Liver (tissue), 9 donors: ENCODE results near the gene STIM1. TPM values are rescaled to one million over a fixed set of nuclear protein-coding genes. Genes with fewer than 3 reads are reported as not detected.

ENCODE experiments used
- DNase-seq: peaks from one replicate; pipeline ENCODE4 v3.0.0-alpha.2; 2017; ENCODE audit warnings: low spot score
- H3K27ac ChIP-seq, 2 donors: one replicate each; pipeline ENCODE4 v1.7.0; 2013; ENCODE audit warnings: inconsistent platforms in 2 of 2, low read length in 2 of 2, control low read depth in 1 of 2, low read depth in 1 of 2, mild to moderate bottlenecking in 1 of 2
- H3K27me3 ChIP-seq, 4 donors: one replicate each; pipeline versions ENCODE4 v1.6.1 to v1.7.0; 2013; ENCODE audit warnings: low read length in 3 of 4, inconsistent platforms in 1 of 4, mild to moderate bottlenecking in 1 of 4, moderate library complexity in 1 of 4; ENCODE audit not compliant: control insufficient read depth in 4 of 4, insufficient read depth in 4 of 4
- H3K36me3 ChIP-seq, 4 donors: one replicate each; pipeline versions ENCODE4 v1.6.1 to v1.7.0; 2013; ENCODE audit warnings: low read length in 3 of 4, mild to moderate bottlenecking in 3 of 4, low read depth in 1 of 4, moderate library complexity in 1 of 4; ENCODE audit not compliant: control insufficient read depth in 4 of 4, insufficient read depth in 3 of 4
- H3K4me1 ChIP-seq, 4 donors: one replicate each; pipeline versions ENCODE4 v1.6.1 to v1.7.0; 2013; ENCODE audit warnings: low read length in 3 of 4, mild to moderate bottlenecking in 3 of 4, moderate library complexity in 1 of 4; ENCODE audit not compliant: control insufficient read depth in 4 of 4, insufficient read depth in 4 of 4
- H3K4me3 ChIP-seq, 3 donors: one replicate each; pipeline versions ENCODE4 v1.6.1 to v1.7.0; 2013; ENCODE audit warnings: low read length in 3 of 3, control low read depth in 1 of 3, low read depth in 1 of 3, mild to moderate bottlenecking in 1 of 3
- H3K9ac ChIP-seq, 2 donors: one replicate each; pipeline ENCODE4 v1.7.0; 2013; ENCODE audit warnings: low read length in 2 of 2, mild to moderate bottlenecking in 2 of 2, moderate library complexity in 2 of 2, control low read depth in 1 of 2, low read depth in 1 of 2
- H3K9me3 ChIP-seq, 4 donors: one replicate each; pipeline versions ENCODE4 v1.6.1 to v1.7.0; 2013; ENCODE audit warnings: low read length in 3 of 4; ENCODE audit not compliant: control insufficient read depth in 4 of 4
- EGR1 ChIP-seq, 2 donors: IDR thresholded peaks; 2 replicates each; pipeline ENCODE4 v1.6.1; 2016 to 2018; ENCODE audit warnings: antibody characterized with exemption in 2 of 2, low read depth in 2 of 2
- FOXA1 ChIP-seq: IDR thresholded peaks from 2 replicates; pipeline ENCODE4 v1.6.1; 2016; ENCODE audit warnings: antibody characterized with exemption
- GABPA ChIP-seq, 2 donors: IDR thresholded peaks in 1 of 2; conservative IDR thresholded peaks in 1 of 2; 2 replicates each; pipeline ENCODE4 v1.6.1; 2016; ENCODE audit warnings: antibody characterized with exemption in 2 of 2, mild to moderate bottlenecking in 1 of 2, moderate library complexity in 1 of 2
- HNF4A ChIP-seq, 2 donors: conservative IDR thresholded peaks; 2 replicates each; pipeline ENCODE4 v1.6.1; 2016; ENCODE audit warnings: antibody characterized with exemption in 2 of 2, mild to moderate bottlenecking in 2 of 2
- JUND ChIP-seq, 2 donors: IDR thresholded peaks; 2 replicates each; pipeline ENCODE4 v1.6.1; 2016; ENCODE audit warnings: antibody characterized with exemption in 2 of 2
- RAD21 ChIP-seq, 2 donors: IDR thresholded peaks; 2 replicates each; pipeline ENCODE4 v1.6.1; 2016; ENCODE audit warnings: antibody characterized with exemption in 2 of 2, mild to moderate bottlenecking in 2 of 2
- RXRA ChIP-seq, 2 donors: IDR thresholded peaks; 2 replicates each; pipeline ENCODE4 v1.6.1; 2017 to 2018; ENCODE audit warnings: antibody characterized with exemption in 2 of 2, mild to moderate bottlenecking in 1 of 2
- SP1 ChIP-seq: IDR thresholded peaks from 2 replicates; pipeline ENCODE4 v1.6.1; 2018; ENCODE audit warnings: antibody characterized with exemption, mild to moderate bottlenecking
- TAF1 ChIP-seq: conservative IDR thresholded peaks from 2 replicates; pipeline ENCODE4 v1.6.1; 2016; ENCODE audit warnings: antibody characterized with exemption, mild to moderate bottlenecking
- YY1 ChIP-seq: IDR thresholded peaks from 2 replicates; pipeline ENCODE4 v1.6.1; 2016; ENCODE audit warnings: antibody characterized with exemption, mild to moderate bottlenecking
- WGBS: extraction: QIAGEN DNeasy Blood & Tissue Kit; methylation state at CpG from one replicate; pipeline ENCODE4 v1.1.7; 2013; 5-methylcytosine and 5-hydroxymethylcytosine counted together
- polyA plus RNA-seq, 2 donors: library from polyadenylated mRNA; stranded (reverse) in 1 of 2; unstranded in 1 of 2; fragments of 200-250 nt in 1 of 2; fragments of >200 nt in 1 of 2; fragmentation: Nextera tagmentation in 1 of 2; extraction: Ambion mirVana in 1 of 2; gene quantifications; one replicate each; pipeline versions ENCODE4 v1.2.1 to v1.2.3, GENCODE V29; 2013 to 2015
- total RNA-seq, 2 donors: library from RNA; depleted of rRNA; stranded (reverse); fragments of >200 nt; gene quantifications; one replicate each; pipeline ENCODE4 v1.2.3, GENCODE V29; 2014
- TF ChIP-seq, protein P1 (sequence below): IDR thresholded peaks from 2 replicates; pipeline ENCODE4 v1.6.1; 2016; ENCODE audit warnings: antibody characterized with exemption
- TF ChIP-seq, protein P2 (sequence below): IDR thresholded peaks from 2 replicates; pipeline ENCODE4 v1.6.1; 2016; ENCODE audit warnings: antibody characterized with exemption, mild to moderate bottlenecking
- TF ChIP-seq, protein P3 (sequence below): fragments of 150-350 bp; IDR thresholded peaks from 2 replicates; pipeline ENCODE4 v1.5.1; 2017; ENCODE audit warnings: improper control_type of control experiment, low read depth, low read length; ENCODE audit not compliant: missing input control
- TF ChIP-seq, protein P4 (sequence below): IDR thresholded peaks from 2 replicates; pipeline ENCODE4 v1.6.1; 2016; ENCODE audit warnings: antibody characterized with exemption
- donor health status: healthy.
- donor health status: healthy.
- donor health status: healthy.
- donor health status: healthy.
- donor health status: healthy.

The STIM1 gene
- total and polyA plus RNA-seq, 4 donors = 19.7 to 42.9 (median 25.1) TPM

DNA sequence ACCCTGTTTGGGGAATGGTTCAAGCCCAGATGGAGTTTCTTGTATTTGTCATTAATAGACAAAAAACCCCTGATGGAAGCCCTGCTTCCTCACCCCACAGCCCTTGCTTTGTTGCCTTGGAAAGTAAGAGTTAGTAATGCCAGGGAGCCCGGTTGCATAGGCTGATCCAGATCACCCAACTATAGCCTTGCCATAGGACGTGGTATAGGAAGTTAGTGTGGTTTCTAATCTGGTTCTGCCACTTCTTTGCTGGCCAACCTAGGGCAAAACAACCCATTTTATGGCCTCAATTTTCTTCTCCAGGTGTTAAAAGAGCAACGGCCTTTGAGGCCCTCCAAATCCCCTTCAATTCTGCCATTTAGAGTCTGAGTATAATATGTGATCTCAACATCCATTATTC is 97.9 kb downstream of the STIM1 start:
- 90% methylated on average over 3 of the region's 3 CpGs for WGBS
- H3K9me3 ChIP-seq = no peaks in the 10 kb centered on the region
- peaks cover 0 to 6% (median 0%) of the 10 kb centered on the region in 4 donors for H3K4me1 ChIP-seq
- TF ChIP-seq TAF1 (no peak), RAD21 (IDR thresholded peaks at IDR 0.05) (no peak), YY1 (no peak)
- TF ChIP-seq, protein P1, sequence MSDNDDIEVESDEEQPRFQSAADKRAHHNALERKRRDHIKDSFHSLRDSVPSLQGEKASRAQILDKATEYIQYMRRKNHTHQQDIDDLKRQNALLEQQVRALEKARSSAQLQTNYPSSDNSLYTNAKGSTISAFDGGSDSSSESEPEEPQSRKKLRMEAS = no peak
- TF ChIP-seq, protein P2, sequence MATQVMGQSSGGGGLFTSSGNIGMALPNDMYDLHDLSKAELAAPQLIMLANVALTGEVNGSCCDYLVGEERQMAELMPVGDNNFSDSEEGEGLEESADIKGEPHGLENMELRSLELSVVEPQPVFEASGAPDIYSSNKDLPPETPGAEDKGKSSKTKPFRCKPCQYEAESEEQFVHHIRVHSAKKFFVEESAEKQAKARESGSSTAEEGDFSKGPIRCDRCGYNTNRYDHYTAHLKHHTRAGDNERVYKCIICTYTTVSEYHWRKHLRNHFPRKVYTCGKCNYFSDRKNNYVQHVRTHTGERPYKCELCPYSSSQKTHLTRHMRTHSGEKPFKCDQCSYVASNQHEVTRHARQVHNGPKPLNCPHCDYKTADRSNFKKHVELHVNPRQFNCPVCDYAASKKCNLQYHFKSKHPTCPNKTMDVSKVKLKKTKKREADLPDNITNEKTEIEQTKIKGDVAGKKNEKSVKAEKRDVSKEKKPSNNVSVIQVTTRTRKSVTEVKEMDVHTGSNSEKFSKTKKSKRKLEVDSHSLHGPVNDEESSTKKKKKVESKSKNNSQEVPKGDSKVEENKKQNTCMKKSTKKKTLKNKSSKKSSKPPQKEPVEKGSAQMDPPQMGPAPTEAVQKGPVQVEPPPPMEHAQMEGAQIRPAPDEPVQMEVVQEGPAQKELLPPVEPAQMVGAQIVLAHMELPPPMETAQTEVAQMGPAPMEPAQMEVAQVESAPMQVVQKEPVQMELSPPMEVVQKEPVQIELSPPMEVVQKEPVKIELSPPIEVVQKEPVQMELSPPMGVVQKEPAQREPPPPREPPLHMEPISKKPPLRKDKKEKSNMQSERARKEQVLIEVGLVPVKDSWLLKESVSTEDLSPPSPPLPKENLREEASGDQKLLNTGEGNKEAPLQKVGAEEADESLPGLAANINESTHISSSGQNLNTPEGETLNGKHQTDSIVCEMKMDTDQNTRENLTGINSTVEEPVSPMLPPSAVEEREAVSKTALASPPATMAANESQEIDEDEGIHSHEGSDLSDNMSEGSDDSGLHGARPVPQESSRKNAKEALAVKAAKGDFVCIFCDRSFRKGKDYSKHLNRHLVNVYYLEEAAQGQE = no peak
- TF ChIP-seq, protein P3, sequence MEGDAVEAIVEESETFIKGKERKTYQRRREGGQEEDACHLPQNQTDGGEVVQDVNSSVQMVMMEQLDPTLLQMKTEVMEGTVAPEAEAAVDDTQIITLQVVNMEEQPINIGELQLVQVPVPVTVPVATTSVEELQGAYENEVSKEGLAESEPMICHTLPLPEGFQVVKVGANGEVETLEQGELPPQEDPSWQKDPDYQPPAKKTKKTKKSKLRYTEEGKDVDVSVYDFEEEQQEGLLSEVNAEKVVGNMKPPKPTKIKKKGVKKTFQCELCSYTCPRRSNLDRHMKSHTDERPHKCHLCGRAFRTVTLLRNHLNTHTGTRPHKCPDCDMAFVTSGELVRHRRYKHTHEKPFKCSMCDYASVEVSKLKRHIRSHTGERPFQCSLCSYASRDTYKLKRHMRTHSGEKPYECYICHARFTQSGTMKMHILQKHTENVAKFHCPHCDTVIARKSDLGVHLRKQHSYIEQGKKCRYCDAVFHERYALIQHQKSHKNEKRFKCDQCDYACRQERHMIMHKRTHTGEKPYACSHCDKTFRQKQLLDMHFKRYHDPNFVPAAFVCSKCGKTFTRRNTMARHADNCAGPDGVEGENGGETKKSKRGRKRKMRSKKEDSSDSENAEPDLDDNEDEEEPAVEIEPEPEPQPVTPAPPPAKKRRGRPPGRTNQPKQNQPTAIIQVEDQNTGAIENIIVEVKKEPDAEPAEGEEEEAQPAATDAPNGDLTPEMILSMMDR = no peak
- no peak for DNase-seq
- no peak overlapping the region for H3K9ac ChIP-seq
- H3K36me3 ChIP-seq = no peaks in the 10 kb centered on the region
- no peaks in the 10 kb centered on the region for H3K27me3 ChIP-seq
- H3K4me3 ChIP-seq = no peak overlapping the region
- no peak overlapping the region for H3K27ac ChIP-seq

DNA sequence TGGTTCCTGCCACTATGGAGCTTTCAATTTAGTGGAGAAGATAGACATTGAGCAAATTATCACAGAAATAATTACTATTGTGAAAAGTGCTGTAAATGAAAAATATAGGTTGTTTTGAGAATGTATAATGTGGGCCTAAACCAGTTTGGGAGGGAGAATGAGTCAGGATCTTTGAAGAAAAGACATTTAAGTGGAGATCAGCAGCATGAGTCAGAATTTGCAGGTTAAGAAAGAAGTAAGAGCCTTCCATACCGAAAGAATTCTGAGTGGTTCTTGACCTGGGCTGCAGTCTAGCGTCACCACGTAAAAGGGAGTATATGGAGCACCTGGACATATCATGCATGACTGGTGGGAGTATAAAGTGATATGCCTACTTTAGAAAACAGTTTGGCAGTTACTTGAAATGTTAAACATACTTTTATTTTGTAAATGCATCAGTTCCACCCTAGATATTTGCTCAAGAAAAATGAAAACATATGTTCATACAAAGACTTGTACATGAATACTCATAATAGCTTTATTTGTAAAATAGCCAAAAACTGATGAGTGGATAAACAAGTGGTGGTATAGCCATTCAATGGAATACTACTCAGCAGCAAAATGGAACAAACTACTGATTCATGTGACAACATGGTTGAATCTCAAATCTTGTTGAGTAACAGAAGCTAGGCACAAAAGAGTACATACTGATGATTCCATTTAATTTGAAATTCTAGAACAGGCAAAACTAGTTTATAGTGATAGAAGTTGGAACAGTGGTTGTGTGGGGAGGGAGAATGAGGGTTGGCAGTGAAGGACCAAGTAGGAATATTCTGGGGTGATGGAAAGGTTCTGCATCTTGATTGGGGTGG is 99.2 kb downstream of the STIM1 start:
- WGBS = 97% methylated on average over 3 of the region's 3 CpGs
- H3K4me3 ChIP-seq = no peak overlapping the region
- no peak for DNase-seq
- peaks cover 6 to 11% (median 9%) of the 10 kb centered on the region in 4 donors for H3K4me1 ChIP-seq
- H3K27me3 ChIP-seq = no peaks in the 10 kb centered on the region
- no peak for TF ChIP-seq HNF4A (conservative IDR thresholded peaks at IDR 0.05)
- TF ChIP-seq SP1 = no peak
- TF ChIP-seq FOXA1 = no peak
- no peak for TF ChIP-seq JUND (IDR thresholded peaks at IDR 0.05)
- H3K9ac ChIP-seq = no peak overlapping the region
- H3K27ac ChIP-seq = no peak overlapping the region
- no peaks in the 10 kb centered on the region for H3K36me3 ChIP-seq
- H3K9me3 ChIP-seq = no peaks in the 10 kb centered on the region

DNA sequence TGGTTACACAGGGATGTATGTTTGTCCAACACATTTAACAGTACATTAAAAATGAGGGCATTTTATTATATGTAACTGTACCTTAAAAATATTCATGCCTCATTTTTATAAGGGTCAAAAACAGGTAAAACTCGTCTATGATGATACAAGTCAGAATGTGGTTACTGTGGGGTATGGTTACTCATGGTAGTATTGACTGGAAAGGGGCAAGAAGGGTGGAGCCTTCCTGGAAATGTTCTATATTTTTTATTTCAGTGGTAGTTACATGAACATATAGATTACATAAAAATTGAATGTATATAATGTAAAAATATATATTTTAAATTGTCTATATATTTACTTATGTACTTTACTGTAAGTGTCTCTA is 99.8 kb downstream of the STIM1 start:
- Histone ChIP-seq H3K9me3 (no peaks in the 10 kb centered on the region), H3K27ac (no peak overlapping the region), H3K36me3 (no peaks in the 10 kb centered on the region), H3K27me3 (no peaks in the 10 kb centered on the region), H3K4me3 (no peak overlapping the region), H3K4me1 (peaks cover 11 to 12% (median 12%) of the 10 kb centered on the region in 4 donors), H3K9ac (no peak overlapping the region)
- 88% methylated on average over 1 of the region's 1 CpG for WGBS
- DNase-seq = no peak
- TF ChIP-seq YY1 (no peak), TAF1 (no peak), EGR1 (IDR thresholded peaks at IDR 0.05; ENCODE audit: low read depth in 2 of 2) (no peak), RXRA (IDR thresholded peaks at IDR 0.05) (no peak), GABPA (IDR thresholded peaks at IDR 0.05 in 1 of 2, conservative IDR thresholded peaks at IDR 0.05 in 1 of 2) (no peak)
- TF ChIP-seq, protein P3 = no peak
- TF ChIP-seq, protein P2 = no peak
- TF ChIP-seq, protein P4, sequence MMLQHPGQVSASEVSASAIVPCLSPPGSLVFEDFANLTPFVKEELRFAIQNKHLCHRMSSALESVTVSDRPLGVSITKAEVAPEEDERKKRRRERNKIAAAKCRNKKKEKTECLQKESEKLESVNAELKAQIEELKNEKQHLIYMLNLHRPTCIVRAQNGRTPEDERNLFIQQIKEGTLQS = no peak
